ENCODE measurements around the gene GMDS.

The GMDS gene

GRCh38 chr6:2216794-2217383, 28.5 kb downstream of the GMDS start:
- Mint-ChIP-seq H3K4me3 (no peak overlapping the region), H3K27me3 (no peaks in the 10 kb centered on the region), H3K4me1 (peaks cover 17% of the 10 kb centered on the region), H3K36me3 (ENCODE audit: insufficient read depth) (no peaks in the 10 kb centered on the region), H3K9me3 (no peaks in the 10 kb centered on the region), H3K27ac (ENCODE audit: low read depth) (no peak overlapping the region)
- ATAC-seq (replicated peaks; ENCODE audit: extremely low read depth, poor library complexity, severe bottlenecking) = no peak
- no peak for DNase-seq (ENCODE audit: low spot score in 2 of 2)

GRCh38 chr6:2215342-2215741, 30.1 kb downstream of the GMDS start:
- peaks cover 11% of the 10 kb centered on the region for H3K4me1 Mint-ChIP-seq
- no peaks in the 10 kb centered on the region for H3K36me3 Mint-ChIP-seq (ENCODE audit: insufficient read depth)
- H3K27ac Mint-ChIP-seq (ENCODE audit: low read depth) = no peak overlapping the region
- H3K27me3 Mint-ChIP-seq = no peaks in the 10 kb centered on the region
- DNase-seq (ENCODE audit: low spot score in 2 of 2) (no peak), ATAC-seq (replicated peaks; ENCODE audit: extremely low read depth, poor library complexity, severe bottlenecking) (no peak)
- no peak overlapping the region for H3K4me3 Mint-ChIP-seq
- no peaks in the 10 kb centered on the region for H3K9me3 Mint-ChIP-seq

- no peaks in the 10 kb centered on the region for H3K36me3 Mint-ChIP-seq (ENCODE audit: insufficient read depth)
- H3K27ac Mint-ChIP-seq (ENCODE audit: low read depth) = no peak overlapping the region
- no peaks in the 10 kb centered on the region for H3K27me3 Mint-ChIP-seq
- H3K9me3 Mint-ChIP-seq = no peaks in the 10 kb centered on the region
- H3K4me1 Mint-ChIP-seq = peaks cover 11% of the 10 kb centered on the region
- no peak for DNase-seq (ENCODE audit: low spot score in 2 of 2)
- H3K4me3 Mint-ChIP-seq = no peak overlapping the region
- ATAC-seq (replicated peaks; ENCODE audit: extremely low read depth, poor library complexity, severe bottlenecking) = no peak
These were observed 32.3 kb downstream of the GMDS start for GRCh38 chr6:2213086-2213485.

- no peak for DNase-seq (ENCODE audit: low spot score in 2 of 2)
These were observed 36.1 kb downstream of the GMDS start for GRCh38 chr6:2209226-2209809.

GRCh38 chr6:2208468-2208867, 36.9 kb downstream of the GMDS start:
- Mint-ChIP-seq H3K9me3 (no peaks in the 10 kb centered on the region), H3K27me3 (no peaks in the 10 kb centered on the region), H3K4me3 (no peak overlapping the region), H3K4me1 (peaks cover 9% of the 10 kb centered on the region), H3K36me3 (ENCODE audit: insufficient read depth) (no peaks in the 10 kb centered on the region), H3K27ac (ENCODE audit: low read depth) (no peak overlapping the region)
- ATAC-seq (replicated peaks; ENCODE audit: extremely low read depth, poor library complexity, severe bottlenecking) (no peak), DNase-seq (ENCODE audit: low spot score in 2 of 2) (no peak)

More at GRCh38 chr6:2209226-2209809, 36.1 kb downstream of the GMDS start:
- no peak overlapping the region for H3K4me3 Mint-ChIP-seq
- peaks cover 10% of the 10 kb centered on the region for H3K4me1 Mint-ChIP-seq
- H3K9me3 Mint-ChIP-seq = no peaks in the 10 kb centered on the region
- H3K36me3 Mint-ChIP-seq (ENCODE audit: insufficient read depth) = no peaks in the 10 kb centered on the region
- no peaks in the 10 kb centered on the region for H3K27me3 Mint-ChIP-seq
- H3K27ac Mint-ChIP-seq (ENCODE audit: low read depth) = no peak overlapping the region
- no peak for ATAC-seq (replicated peaks; ENCODE audit: extremely low read depth, poor library complexity, severe bottlenecking)

GRCh38 chr6:2205396-2205795, 40.0 kb downstream of the GMDS start:
- Mint-ChIP-seq H3K9me3 (no peaks in the 10 kb centered on the region), H3K4me3 (no peak overlapping the region), H3K27ac (ENCODE audit: low read depth) (no peak overlapping the region), H3K4me1 (peaks cover 5% of the 10 kb centered on the region), H3K27me3 (no peaks in the 10 kb centered on the region), H3K36me3 (ENCODE audit: insufficient read depth) (no peaks in the 10 kb centered on the region)
- ATAC-seq (replicated peaks; ENCODE audit: extremely low read depth, poor library complexity, severe bottlenecking) (no peak), DNase-seq (ENCODE audit: low spot score in 2 of 2) (no peak)

GRCh38 chr6:2204272-2204671, 41.1 kb downstream of the GMDS start:
- no peak for ATAC-seq (replicated peaks; ENCODE audit: extremely low read depth, poor library complexity, severe bottlenecking)
- Mint-ChIP-seq H3K36me3 (ENCODE audit: insufficient read depth) (no peaks in the 10 kb centered on the region), H3K4me1 (peaks cover 5% of the 10 kb centered on the region), H3K27ac (ENCODE audit: low read depth) (no peak overlapping the region), H3K27me3 (no peaks in the 10 kb centered on the region), H3K9me3 (no peaks in the 10 kb centered on the region), H3K4me3 (no peak overlapping the region)
- DNase-seq (ENCODE audit: low spot score in 2 of 2) = no peak

GRCh38 chr6:2203264-2203663, 42.1 kb downstream of the GMDS start:
- H3K27me3 Mint-ChIP-seq = no peaks in the 10 kb centered on the region
- H3K4me3 Mint-ChIP-seq = no peak overlapping the region
- H3K27ac Mint-ChIP-seq (ENCODE audit: low read depth) = no peak overlapping the region
- peaks cover 5% of the 10 kb centered on the region for H3K4me1 Mint-ChIP-seq
- DNase-seq (ENCODE audit: low spot score in 2 of 2) (no peak), ATAC-seq (replicated peaks; ENCODE audit: extremely low read depth, poor library complexity, severe bottlenecking) (no peak)
- no peaks in the 10 kb centered on the region for H3K9me3 Mint-ChIP-seq
- H3K36me3 Mint-ChIP-seq (ENCODE audit: insufficient read depth) = no peaks in the 10 kb centered on the region

- DNase-seq (ENCODE audit: low spot score in 2 of 2) = no peak
- Mint-ChIP-seq H3K4me3 (no peak overlapping the region), H3K4me1 (no peaks in the 10 kb centered on the region), H3K27ac (ENCODE audit: low read depth) (no peak overlapping the region), H3K36me3 (ENCODE audit: insufficient read depth) (no peaks in the 10 kb centered on the region), H3K9me3 (no peaks in the 10 kb centered on the region), H3K27me3 (no peaks in the 10 kb centered on the region)
- no peak for ATAC-seq (replicated peaks; ENCODE audit: extremely low read depth, poor library complexity, severe bottlenecking)
These were observed 47.4 kb downstream of the GMDS start for GRCh38 chr6:2197984-2198383.

GRCh38 chr6:2197177-2197671, 48.2 kb downstream of the GMDS start:
- ATAC-seq (replicated peaks; ENCODE audit: extremely low read depth, poor library complexity, severe bottlenecking) = no peak

GRCh38 chr6:2196079-2196679, 49.2 kb downstream of the GMDS start:
- ATAC-seq (replicated peaks; ENCODE audit: extremely low read depth, poor library complexity, severe bottlenecking) (no peak), DNase-seq (ENCODE audit: low spot score in 2 of 2) (no peak)
- Mint-ChIP-seq H3K9me3 (no peaks in the 10 kb centered on the region), H3K27ac (ENCODE audit: low read depth) (no peak overlapping the region), H3K36me3 (ENCODE audit: insufficient read depth) (peaks cover 2% of the 10 kb centered on the region), H3K4me3 (no peak overlapping the region), H3K4me1 (no peaks in the 10 kb centered on the region), H3K27me3 (no peaks in the 10 kb centered on the region)

More at GRCh38 chr6:2197177-2197671, 48.2 kb downstream of the GMDS start:
- H3K4me3 Mint-ChIP-seq = no peak overlapping the region
- H3K4me1 Mint-ChIP-seq = no peaks in the 10 kb centered on the region
- peaks cover 2% of the 10 kb centered on the region for H3K36me3 Mint-ChIP-seq (ENCODE audit: insufficient read depth)
- H3K27me3 Mint-ChIP-seq = no peaks in the 10 kb centered on the region
- DNase-seq (ENCODE audit: low spot score in 2 of 2) = no peak
- H3K27ac Mint-ChIP-seq (ENCODE audit: low read depth) = no peak overlapping the region
- H3K9me3 Mint-ChIP-seq = no peaks in the 10 kb centered on the region

GRCh38 chr6:2194643-2195042, 50.8 kb downstream of the GMDS start:
- no peak for ATAC-seq (replicated peaks; ENCODE audit: extremely low read depth, poor library complexity, severe bottlenecking)
- no peaks in the 10 kb centered on the region for H3K27me3 Mint-ChIP-seq
- no peaks in the 10 kb centered on the region for H3K9me3 Mint-ChIP-seq
- DNase-seq (ENCODE audit: low spot score in 2 of 2) = no peak
- no peak overlapping the region for H3K4me3 Mint-ChIP-seq
- H3K27ac Mint-ChIP-seq (ENCODE audit: low read depth) = no peak overlapping the region
- no peaks in the 10 kb centered on the region for H3K4me1 Mint-ChIP-seq
- peaks cover 2% of the 10 kb centered on the region for H3K36me3 Mint-ChIP-seq (ENCODE audit: insufficient read depth)

- Mint-ChIP-seq H3K27ac (ENCODE audit: low read depth) (no peak overlapping the region), H3K9me3 (no peaks in the 10 kb centered on the region), H3K4me3 (no peak overlapping the region), H3K4me1 (peaks cover 3% of the 10 kb centered on the region), H3K36me3 (ENCODE audit: insufficient read depth) (peaks cover 2% of the 10 kb centered on the region), H3K27me3 (no peaks in the 10 kb centered on the region)
- ATAC-seq (replicated peaks; ENCODE audit: extremely low read depth, poor library complexity, severe bottlenecking) (no peak), DNase-seq (ENCODE audit: low spot score in 2 of 2) (no peak)
These were observed 51.5 kb downstream of the GMDS start for GRCh38 chr6:2193931-2194330.
